Hepatocyte (in vitro differentiated cells): ENCODE measurements around the gene ZNF319.

Source experiments
- CTCF ChIP-seq: fragments of 200-600 bp; sonication (generic); IDR thresholded peaks from 2 replicates; pipeline ENCODE4 v1.5.1; 2016; ENCODE audit warnings: antibody characterized with exemption, mild to moderate bottlenecking; ENCODE audit not compliant: poor library complexity
- EZH2 ChIP-seq: fragments of 200-600 bp; sonication (generic); IDR thresholded peaks from 2 replicates; pipeline ENCODE4 v1.6.1; 2016; ENCODE audit warnings: antibody characterized with exemption, mild to moderate bottlenecking, borderline replicate concordance
- EZH2phosphoT487 ChIP-seq: fragments of 200-600 bp; sonication (generic); IDR thresholded peaks from one replicate; pipeline ENCODE4 v1.6.1; 2018; ENCODE audit warnings: antibody characterized with exemption, mild to moderate bottlenecking, low read depth, moderate library complexity; ENCODE audit not compliant: unreplicated experiment, severe bottlenecking

DNA sequence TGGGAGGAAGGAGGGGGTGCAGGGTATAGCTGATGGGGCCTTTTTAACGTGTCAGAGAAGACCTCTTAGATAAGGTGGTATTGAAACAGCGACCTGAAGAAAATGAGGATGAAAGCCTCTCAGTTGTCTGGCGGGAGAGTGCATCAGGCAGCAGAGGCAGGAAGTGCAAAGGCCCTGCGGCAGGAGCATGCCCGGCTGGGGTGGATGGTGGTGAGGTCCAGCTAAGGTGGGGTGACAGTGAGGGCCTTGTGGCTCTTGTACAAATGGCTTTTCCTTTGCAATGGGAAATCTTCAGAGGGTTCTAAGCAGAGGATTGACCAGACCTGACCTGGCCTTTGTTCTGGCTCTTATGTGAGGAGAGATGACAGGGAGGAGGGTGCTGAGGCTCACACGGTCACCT is 36.5 kb upstream of the ZNF319 start:
- TF ChIP-seq CTCF (no peak), EZH2 (no peak), EZH2phosphoT487 (no peak)
